ENCODE data around the gene PRSS57. TPM values are rescaled to one million over a fixed set of nuclear protein-coding genes. Genes with fewer than 3 reads are reported as not detected.

PRSS57 gene
- total and polyA plus RNA-seq, 2 of the 13 experiments (the other 11 are each of a cell fraction or from before 2014, with no cell fraction given): 0.12 TPM; not detected in 1

DNA sequence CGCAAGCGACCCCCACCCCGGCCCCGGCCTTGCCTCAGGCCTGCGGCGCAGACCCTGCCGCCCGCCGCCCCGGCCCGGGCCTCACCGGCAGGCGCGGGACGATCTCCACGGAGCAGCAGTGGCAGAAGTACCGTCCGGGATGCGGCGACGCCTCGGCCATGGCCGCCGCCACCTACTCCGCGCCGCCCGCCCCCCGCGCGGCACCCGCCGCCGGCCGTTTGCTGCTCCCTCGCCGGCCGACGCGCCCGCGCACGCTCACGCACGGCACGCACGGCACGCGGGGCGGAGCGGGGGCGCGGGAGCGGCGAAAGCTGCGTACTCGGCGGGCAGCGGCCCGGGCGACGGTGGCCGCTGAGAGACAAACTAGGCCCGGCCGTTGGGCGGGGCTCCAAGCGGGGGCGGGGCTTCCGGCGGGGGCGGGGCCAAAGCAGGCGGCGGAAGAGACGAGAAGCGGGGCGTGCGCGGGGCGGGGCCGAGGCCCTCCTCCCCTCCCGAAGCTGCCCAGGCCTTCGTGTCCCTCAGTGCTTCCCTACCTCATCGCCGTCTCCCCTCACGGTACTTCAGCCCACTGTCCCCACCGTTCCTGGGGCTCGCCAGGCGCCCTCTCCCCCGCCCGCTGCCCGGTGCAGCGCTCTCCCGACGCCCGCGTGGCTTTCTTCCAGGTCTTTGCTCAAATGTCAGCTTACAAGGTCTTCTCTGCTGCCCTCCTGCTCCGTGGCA is 32.1 kb downstream of the PRSS57 start, which contains the start of gene RNF126 (continued):
- TF ChIP-seq AGO2 (optimal IDR thresholded peaks at IDR 0.05; ENCODE audit: low read depth, low read length) (no peak), PAF1 (CRISPR knock-in tag; IDR thresholded peaks at IDR 0.05) (no peak), NFE2L2 (IDR thresholded peaks at IDR 0.05; ENCODE audit: low read length) (no peak), NFIB (CRISPR knock-in tag; IDR thresholded peaks at IDR 0.05; ENCODE audit: borderline replicate concordance) (no peak), MXI1 (IDR thresholded peaks at IDR 0.05; ENCODE audit: borderline replicate concordance, low read depth, low read length) (peak; percentile 71; the same call in 1 of the 3 replicates), RELA (CRISPR knock-in tag; IDR thresholded peaks at IDR 0.05) (no peak), CREB1 (IDR thresholded peaks at IDR 0.05) (no peak; the same call in 1 of the 2 replicates), CREB1 (CRISPR knock-in tag; IDR thresholded peaks at IDR 0.05) (no peak), KDM1A (CRISPR knock-in tag; IDR thresholded peaks at IDR 0.05) (no peak), THYN1 (CRISPR knock-in tag; IDR thresholded peaks at IDR 0.05; ENCODE audit: borderline replicate concordance, low read depth) (no peak), FLYWCH1 (CRISPR knock-in tag; IDR thresholded peaks at IDR 0.05) (no peak), PRMT3 (CRISPR knock-in tag; IDR thresholded peaks at IDR 0.05; ENCODE audit: borderline replicate concordance, low read depth) (no peak; the same call in 1 of the 2 replicates), YEATS2 (CRISPR knock-in tag; IDR thresholded peaks at IDR 0.05; ENCODE audit: borderline replicate concordance) (peak; percentile 65; the same call in 1 of the 2 replicates), MED8 (CRISPR knock-in tag; IDR thresholded peaks at IDR 0.05; ENCODE audit: insufficient replicate concordance) (no peak), ZNF720 (CRISPR knock-in tag; IDR thresholded peaks at IDR 0.05) (no peak)
- TF ChIP-seq, protein P1, sequence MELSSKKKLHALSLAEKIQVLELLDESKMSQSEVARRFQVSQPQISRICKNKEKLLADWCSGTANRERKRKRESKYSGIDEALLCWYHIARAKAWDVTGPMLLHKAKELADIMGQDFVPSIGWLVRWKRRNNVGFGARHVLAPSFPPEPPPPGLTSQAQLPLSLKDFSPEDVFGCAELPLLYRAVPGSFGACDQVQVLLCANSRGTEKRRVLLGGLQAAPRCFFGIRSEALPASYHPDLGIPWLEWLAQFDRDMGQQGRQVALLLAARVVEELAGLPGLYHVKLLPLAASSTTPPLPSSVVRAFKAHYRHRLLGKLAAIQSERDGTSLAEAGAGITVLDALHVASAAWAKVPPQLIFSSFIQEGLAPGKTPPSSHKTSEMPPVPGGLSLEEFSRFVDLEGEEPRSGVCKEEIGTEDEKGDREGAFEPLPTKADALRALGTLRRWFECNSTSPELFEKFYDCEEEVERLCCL (CRISPR knock-in tag; IDR thresholded peaks at IDR 0.05; ENCODE audit: borderline replicate concordance): no peak
- TF ChIP-seq, protein P2, sequence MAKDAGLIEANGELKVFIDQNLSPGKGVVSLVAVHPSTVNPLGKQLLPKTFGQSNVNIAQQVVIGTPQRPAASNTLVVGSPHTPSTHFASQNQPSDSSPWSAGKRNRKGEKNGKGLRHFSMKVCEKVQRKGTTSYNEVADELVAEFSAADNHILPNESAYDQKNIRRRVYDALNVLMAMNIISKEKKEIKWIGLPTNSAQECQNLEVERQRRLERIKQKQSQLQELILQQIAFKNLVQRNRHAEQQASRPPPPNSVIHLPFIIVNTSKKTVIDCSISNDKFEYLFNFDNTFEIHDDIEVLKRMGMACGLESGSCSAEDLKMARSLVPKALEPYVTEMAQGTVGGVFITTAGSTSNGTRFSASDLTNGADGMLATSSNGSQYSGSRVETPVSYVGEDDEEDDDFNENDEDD (CRISPR knock-in tag; IDR thresholded peaks at IDR 0.05; ENCODE audit: borderline replicate concordance): peak; percentile 81
- TF ChIP-seq, protein P3, sequence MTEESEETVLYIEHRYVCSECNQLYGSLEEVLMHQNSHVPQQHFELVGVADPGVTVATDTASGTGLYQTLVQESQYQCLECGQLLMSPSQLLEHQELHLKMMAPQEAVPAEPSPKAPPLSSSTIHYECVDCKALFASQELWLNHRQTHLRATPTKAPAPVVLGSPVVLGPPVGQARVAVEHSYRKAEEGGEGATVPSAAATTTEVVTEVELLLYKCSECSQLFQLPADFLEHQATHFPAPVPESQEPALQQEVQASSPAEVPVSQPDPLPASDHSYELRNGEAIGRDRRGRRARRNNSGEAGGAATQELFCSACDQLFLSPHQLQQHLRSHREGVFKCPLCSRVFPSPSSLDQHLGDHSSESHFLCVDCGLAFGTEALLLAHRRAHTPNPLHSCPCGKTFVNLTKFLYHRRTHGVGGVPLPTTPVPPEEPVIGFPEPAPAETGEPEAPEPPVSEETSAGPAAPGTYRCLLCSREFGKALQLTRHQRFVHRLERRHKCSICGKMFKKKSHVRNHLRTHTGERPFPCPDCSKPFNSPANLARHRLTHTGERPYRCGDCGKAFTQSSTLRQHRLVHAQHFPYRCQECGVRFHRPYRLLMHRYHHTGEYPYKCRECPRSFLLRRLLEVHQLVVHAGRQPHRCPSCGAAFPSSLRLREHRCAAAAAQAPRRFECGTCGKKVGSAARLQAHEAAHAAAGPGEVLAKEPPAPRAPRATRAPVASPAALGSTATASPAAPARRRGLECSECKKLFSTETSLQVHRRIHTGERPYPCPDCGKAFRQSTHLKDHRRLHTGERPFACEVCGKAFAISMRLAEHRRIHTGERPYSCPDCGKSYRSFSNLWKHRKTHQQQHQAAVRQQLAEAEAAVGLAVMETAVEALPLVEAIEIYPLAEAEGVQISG (CRISPR knock-in tag; IDR thresholded peaks at IDR 0.05): peak; percentile 73
- TF ChIP-seq, protein P4, sequence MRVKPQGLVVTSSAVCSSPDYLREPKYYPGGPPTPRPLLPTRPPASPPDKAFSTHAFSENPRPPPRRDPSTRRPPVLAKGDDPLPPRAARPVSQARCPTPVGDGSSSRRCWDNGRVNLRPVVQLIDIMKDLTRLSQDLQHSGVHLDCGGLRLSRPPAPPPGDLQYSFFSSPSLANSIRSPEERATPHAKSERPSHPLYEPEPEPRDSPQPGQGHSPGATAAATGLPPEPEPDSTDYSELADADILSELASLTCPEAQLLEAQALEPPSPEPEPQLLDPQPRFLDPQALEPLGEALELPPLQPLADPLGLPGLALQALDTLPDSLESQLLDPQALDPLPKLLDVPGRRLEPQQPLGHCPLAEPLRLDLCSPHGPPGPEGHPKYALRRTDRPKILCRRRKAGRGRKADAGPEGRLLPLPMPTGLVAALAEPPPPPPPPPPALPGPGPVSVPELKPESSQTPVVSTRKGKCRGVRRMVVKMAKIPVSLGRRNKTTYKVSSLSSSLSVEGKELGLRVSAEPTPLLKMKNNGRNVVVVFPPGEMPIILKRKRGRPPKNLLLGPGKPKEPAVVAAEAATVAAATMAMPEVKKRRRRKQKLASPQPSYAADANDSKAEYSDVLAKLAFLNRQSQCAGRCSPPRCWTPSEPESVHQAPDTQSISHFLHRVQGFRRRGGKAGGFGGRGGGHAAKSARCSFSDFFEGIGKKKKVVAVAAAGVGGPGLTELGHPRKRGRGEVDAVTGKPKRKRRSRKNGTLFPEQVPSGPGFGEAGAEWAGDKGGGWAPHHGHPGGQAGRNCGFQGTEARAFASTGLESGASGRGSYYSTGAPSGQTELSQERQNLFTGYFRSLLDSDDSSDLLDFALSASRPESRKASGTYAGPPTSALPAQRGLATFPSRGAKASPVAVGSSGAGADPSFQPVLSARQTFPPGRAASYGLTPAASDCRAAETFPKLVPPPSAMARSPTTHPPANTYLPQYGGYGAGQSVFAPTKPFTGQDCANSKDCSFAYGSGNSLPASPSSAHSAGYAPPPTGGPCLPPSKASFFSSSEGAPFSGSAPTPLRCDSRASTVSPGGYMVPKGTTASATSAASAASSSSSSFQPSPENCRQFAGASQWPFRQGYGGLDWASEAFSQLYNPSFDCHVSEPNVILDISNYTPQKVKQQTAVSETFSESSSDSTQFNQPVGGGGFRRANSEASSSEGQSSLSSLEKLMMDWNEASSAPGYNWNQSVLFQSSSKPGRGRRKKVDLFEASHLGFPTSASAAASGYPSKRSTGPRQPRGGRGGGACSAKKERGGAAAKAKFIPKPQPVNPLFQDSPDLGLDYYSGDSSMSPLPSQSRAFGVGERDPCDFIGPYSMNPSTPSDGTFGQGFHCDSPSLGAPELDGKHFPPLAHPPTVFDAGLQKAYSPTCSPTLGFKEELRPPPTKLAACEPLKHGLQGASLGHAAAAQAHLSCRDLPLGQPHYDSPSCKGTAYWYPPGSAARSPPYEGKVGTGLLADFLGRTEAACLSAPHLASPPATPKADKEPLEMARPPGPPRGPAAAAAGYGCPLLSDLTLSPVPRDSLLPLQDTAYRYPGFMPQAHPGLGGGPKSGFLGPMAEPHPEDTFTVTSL (CRISPR knock-in tag; IDR thresholded peaks at IDR 0.05; ENCODE audit: borderline replicate concordance): no peak

Measured in HepG2 (cell line).